Neural cell (in vitro differentiated cells): ENCODE measurements around the gene FAM187B. TPM values are rescaled to one million over a fixed set of nuclear protein-coding genes. Genes with fewer than 3 reads are reported as not detected.

ENCODE experiments used
- H2AFZ ChIP-seq: fragments of 200-600, 300-800 bp; sonication (generic), shearing (Covaris generic); 2 replicates; pipeline ENCODE4 v1.6.0; 2014; ENCODE audit warnings: low read depth, mild to moderate bottlenecking, antibody characterized with exemption, low read length, moderate library complexity
- H3F3A ChIP-seq: fragments of 200-600 bp; shearing (Covaris generic); 2 replicates; pipeline ENCODE4 v1.6.1; 2016; ENCODE audit warnings: mild to moderate bottlenecking, moderate library complexity, mixed read lengths, antibody characterized with exemption, low read length; ENCODE audit not compliant: insufficient read depth, poor library complexity, severe bottlenecking
- H3K27ac ChIP-seq: fragments of 200-600, 300-800 bp; sonication (generic), shearing (Covaris generic); 2 replicates; pipeline ENCODE4 v1.5.1; 2014; ENCODE audit warnings: mild to moderate bottlenecking, low read length, moderate library complexity
- H3K27me3 ChIP-seq: fragments of 300-800, 200-600 bp; sonication (generic), shearing (Covaris generic); 2 replicates; pipeline ENCODE4 v1.6.0; 2014; ENCODE audit warnings: mild to moderate bottlenecking, low read depth, low read length, moderate library complexity; ENCODE audit not compliant: insufficient read depth
- H3K36me3 ChIP-seq: fragments of 300-800, 200-600 bp; sonication (generic), shearing (Covaris generic); 2 replicates; pipeline ENCODE4 v1.5.1; 2014; ENCODE audit warnings: mild to moderate bottlenecking, antibody characterized with exemption, low read length, moderate library complexity; ENCODE audit not compliant: insufficient read depth
- H3K4me2 ChIP-seq: fragments of 300-800, 200-600 bp; sonication (generic), shearing (Covaris generic); 2 replicates; pipeline ENCODE4 v1.6.0; 2014; ENCODE audit warnings: mild to moderate bottlenecking, low read length
- H3K4me3 ChIP-seq: fragments of 300-800, 200-600 bp; sonication (generic), shearing (Covaris generic); 2 replicates; pipeline ENCODE4 v1.5.1; 2014; ENCODE audit warnings: mild to moderate bottlenecking, low read length, moderate library complexity
- H3K79me2 ChIP-seq: fragments of 200-600 bp; shearing (Covaris generic); replicated peaks from 2 replicates; pipeline ENCODE4 v1.6.0; 2014; ENCODE audit warnings: mild to moderate bottlenecking, low read length, moderate library complexity; ENCODE audit not compliant: insufficient read depth
- H3K9ac ChIP-seq: fragments of 300-800, 200-600 bp; sonication (generic), shearing (Covaris generic); 2 replicates; pipeline ENCODE4 v1.6.1; 2016; ENCODE audit warnings: mild to moderate bottlenecking, low read length, mixed read lengths
- H3K9me2 ChIP-seq: fragments of 200-600 bp; shearing (Covaris generic); 2 replicates; pipeline ENCODE4 v1.6.1; 2016; ENCODE audit warnings: mild to moderate bottlenecking, low read length, mixed read lengths; ENCODE audit not compliant: insufficient read depth
- H3K9me3 ChIP-seq: fragments of 200-600, 300-800 bp; sonication (generic), shearing (Covaris generic); 2 replicates; pipeline ENCODE4 v1.6.1; 2016; ENCODE audit warnings: mild to moderate bottlenecking, mixed run types, low read length, moderate library complexity, mixed read lengths
- H4K20me1 ChIP-seq: fragments of 200-600 bp; shearing (Covaris generic); 2 replicates; pipeline ENCODE4 v1.6.1; 2016; ENCODE audit warnings: mild to moderate bottlenecking, mixed run types; ENCODE audit not compliant: insufficient read depth
- CTCF ChIP-seq: fragments of 450-650 bp; IDR thresholded peaks from 2 replicates; pipeline ENCODE4 v1.5.1; 2014; ENCODE audit warnings: antibody characterized with exemption, mild to moderate bottlenecking, moderate library complexity; ENCODE audit not compliant: poor library complexity, severe bottlenecking
- EP300 ChIP-seq: fragments of 450-650 bp; conservative IDR thresholded peaks from 2 replicates; pipeline ENCODE4 v1.6.1; 2014; ENCODE audit warnings: antibody characterized with exemption, mild to moderate bottlenecking, moderate library complexity; ENCODE audit not compliant: poor library complexity, severe bottlenecking
- EZH2 ChIP-seq: fragments of 200-600, 300-800 bp; shearing (Covaris generic), sonication (generic); IDR thresholded peaks from 2 replicates; pipeline ENCODE4 v1.6.1; 2014; ENCODE audit warnings: antibody characterized with exemption, low read length, borderline replicate concordance, mild to moderate bottlenecking; ENCODE audit not compliant: insufficient read depth, poor library complexity, severe bottlenecking
- MXI1 ChIP-seq: fragments of 450-650 bp; conservative IDR thresholded peaks from 2 replicates; pipeline ENCODE4 v1.6.1; 2014; ENCODE audit warnings: antibody characterized with exemption, mild to moderate bottlenecking; ENCODE audit not compliant: poor library complexity, severe bottlenecking
- RAD21 ChIP-seq: fragments of 450-650 bp; conservative IDR thresholded peaks from 2 replicates; pipeline ENCODE4 v1.6.1; 2014; ENCODE audit warnings: antibody characterized with exemption, mild to moderate bottlenecking, moderate library complexity
- SMC3 ChIP-seq: fragments of 450-650 bp; conservative IDR thresholded peaks from 2 replicates; pipeline ENCODE4 v1.6.1; 2014; ENCODE audit warnings: antibody characterized with exemption, mild to moderate bottlenecking, moderate library complexity; ENCODE audit not compliant: poor library complexity
- polyA plus RNA-seq: library from polyadenylated mRNA; depleted of rRNA; stranded (reverse); fragments of >200 nt; gene quantifications from 2 replicates; pipeline ENCODE4 v1.2.3, GENCODE V29; 2014
- TF ChIP-seq, protein P1 (sequence below): IDR thresholded peaks from 2 replicates; pipeline ENCODE4 v1.6.1; 2012; ENCODE audit warnings: borderline replicate concordance

Gene FAM187B
- polyA plus RNA-seq, 1 donor from 2014 or later, result not detected

DNA sequence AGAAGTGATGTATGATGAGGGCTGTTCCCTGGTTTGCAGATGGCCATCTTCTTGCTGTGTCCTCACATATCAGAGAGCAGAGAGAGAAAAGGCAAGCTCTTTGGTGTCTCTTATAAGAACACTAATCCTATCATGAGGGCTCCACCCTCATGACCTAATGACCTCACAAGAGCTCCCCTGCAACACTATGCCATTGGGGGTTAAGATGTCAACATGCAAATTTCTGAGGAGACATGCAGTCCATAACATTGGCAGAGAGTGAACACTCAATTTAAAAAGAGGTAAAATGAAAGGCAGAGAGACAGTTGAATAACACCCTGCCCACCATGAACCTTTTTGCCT, 10.9 kb downstream of the FAM187B start:
- Histone ChIP-seq H4K20me1 (no peaks in the 10 kb centered on the region), H3K9me3 (no peaks in the 10 kb centered on the region), H3K36me3 (no peaks in the 10 kb centered on the region), H3K79me2 (no peaks in the 10 kb centered on the region), H3K27me3 (no peaks in the 10 kb centered on the region), H3K27ac (no peak overlapping the region), H3K9ac (no peak overlapping the region), H3K9me2 (no peaks in the 10 kb centered on the region), H3F3A (no peaks in the 10 kb centered on the region), H3K4me2 (no peak overlapping the region), H2AFZ (no peak overlapping the region), H3K4me3 (no peak overlapping the region)
- TF ChIP-seq CTCF, result no peak
- TF ChIP-seq SMC3, result no peak
- no peak for TF ChIP-seq RAD21
- no peak for TF ChIP-seq EZH2
- TF ChIP-seq MXI1, result no peak
- TF ChIP-seq, protein P1, sequence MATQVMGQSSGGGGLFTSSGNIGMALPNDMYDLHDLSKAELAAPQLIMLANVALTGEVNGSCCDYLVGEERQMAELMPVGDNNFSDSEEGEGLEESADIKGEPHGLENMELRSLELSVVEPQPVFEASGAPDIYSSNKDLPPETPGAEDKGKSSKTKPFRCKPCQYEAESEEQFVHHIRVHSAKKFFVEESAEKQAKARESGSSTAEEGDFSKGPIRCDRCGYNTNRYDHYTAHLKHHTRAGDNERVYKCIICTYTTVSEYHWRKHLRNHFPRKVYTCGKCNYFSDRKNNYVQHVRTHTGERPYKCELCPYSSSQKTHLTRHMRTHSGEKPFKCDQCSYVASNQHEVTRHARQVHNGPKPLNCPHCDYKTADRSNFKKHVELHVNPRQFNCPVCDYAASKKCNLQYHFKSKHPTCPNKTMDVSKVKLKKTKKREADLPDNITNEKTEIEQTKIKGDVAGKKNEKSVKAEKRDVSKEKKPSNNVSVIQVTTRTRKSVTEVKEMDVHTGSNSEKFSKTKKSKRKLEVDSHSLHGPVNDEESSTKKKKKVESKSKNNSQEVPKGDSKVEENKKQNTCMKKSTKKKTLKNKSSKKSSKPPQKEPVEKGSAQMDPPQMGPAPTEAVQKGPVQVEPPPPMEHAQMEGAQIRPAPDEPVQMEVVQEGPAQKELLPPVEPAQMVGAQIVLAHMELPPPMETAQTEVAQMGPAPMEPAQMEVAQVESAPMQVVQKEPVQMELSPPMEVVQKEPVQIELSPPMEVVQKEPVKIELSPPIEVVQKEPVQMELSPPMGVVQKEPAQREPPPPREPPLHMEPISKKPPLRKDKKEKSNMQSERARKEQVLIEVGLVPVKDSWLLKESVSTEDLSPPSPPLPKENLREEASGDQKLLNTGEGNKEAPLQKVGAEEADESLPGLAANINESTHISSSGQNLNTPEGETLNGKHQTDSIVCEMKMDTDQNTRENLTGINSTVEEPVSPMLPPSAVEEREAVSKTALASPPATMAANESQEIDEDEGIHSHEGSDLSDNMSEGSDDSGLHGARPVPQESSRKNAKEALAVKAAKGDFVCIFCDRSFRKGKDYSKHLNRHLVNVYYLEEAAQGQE, result no peak
- no peak for TF ChIP-seq EP300

DNA sequence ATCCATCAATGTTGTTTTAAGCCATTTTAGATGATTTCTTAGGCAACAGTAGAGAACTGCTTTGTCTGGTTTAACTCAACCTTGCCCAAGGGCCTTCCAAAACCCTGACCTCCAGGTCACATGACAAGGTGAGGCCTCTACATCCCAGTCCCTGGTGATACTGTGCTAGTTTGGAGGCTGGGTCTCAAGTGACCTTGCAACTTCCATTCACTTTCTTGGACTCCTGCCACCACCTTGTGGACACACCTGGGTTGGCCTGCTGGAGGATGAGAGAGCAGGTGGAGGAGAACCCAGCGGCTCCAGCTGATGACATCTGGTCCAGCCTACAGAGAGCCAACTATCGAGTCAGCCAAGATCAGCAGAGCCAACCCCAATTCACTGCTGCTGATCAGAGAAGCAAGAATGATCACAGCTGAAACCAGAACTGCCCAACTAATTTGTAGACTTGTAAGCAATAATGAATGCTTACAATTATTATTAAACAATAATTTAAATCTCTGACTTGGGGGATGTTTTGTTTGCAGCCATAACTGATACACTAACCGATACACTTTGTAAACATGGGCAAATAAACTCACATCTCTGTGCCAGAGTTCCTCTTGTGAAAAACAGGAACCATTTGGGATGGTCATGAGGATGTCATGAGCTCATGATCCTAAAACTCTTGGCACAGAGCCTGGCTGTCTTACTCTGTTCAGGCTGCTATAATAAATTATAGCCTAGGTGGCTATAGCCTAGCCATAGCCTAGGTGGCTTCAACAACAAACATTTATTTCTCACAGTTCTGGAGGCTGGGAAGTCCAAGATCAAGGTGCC, 11.5 kb downstream of the FAM187B start:
- Histone ChIP-seq H3K9ac (no peak overlapping the region), H3K27me3 (no peaks in the 10 kb centered on the region), H3K27ac (no peak overlapping the region), H2AFZ (no peak overlapping the region), H3K9me2 (no peaks in the 10 kb centered on the region), H3K9me3 (no peaks in the 10 kb centered on the region), H3F3A (no peaks in the 10 kb centered on the region), H3K79me2 (no peaks in the 10 kb centered on the region), H3K4me3 (no peak overlapping the region), H3K4me2 (no peak overlapping the region), H4K20me1 (no peaks in the 10 kb centered on the region), H3K36me3 (no peaks in the 10 kb centered on the region)
- no peak for TF ChIP-seq CTCF
- TF ChIP-seq, protein P1, result no peak
- no peak for TF ChIP-seq RAD21
- TF ChIP-seq SMC3, result no peak
- no peak for TF ChIP-seq EP300
- no peak for TF ChIP-seq MXI1
